Endodermal cell (in vitro differentiated cells): Measurements from ENCODE around the gene RSRC1. TPM values are rescaled to one million over a fixed set of nuclear protein-coding genes. Genes with fewer than 3 reads are reported as not detected.

ENCODE experiments used
- DNase-seq: peaks from one replicate; pipeline ENCODE4 v3.0.0-alpha.2; 2017
- H3K27ac ChIP-seq: 2 replicates; pipeline ENCODE4 v1.5.1; 2013; ENCODE audit warnings: mild to moderate bottlenecking, low read depth, low read length, moderate library complexity
- H3K27me3 ChIP-seq: 2 replicates; pipeline ENCODE4 v1.6.1; 2013; ENCODE audit warnings: mild to moderate bottlenecking, low read length, moderate library complexity; ENCODE audit not compliant: insufficient read depth, control insufficient read depth, poor library complexity, severe bottlenecking
- H3K36me3 ChIP-seq: 2 replicates; pipeline ENCODE4 v1.7.0; 2013; ENCODE audit warnings: mild to moderate bottlenecking, low read length, moderate library complexity; ENCODE audit not compliant: control insufficient read depth, insufficient read depth
- H3K4me1 ChIP-seq: one replicate; pipeline ENCODE4 v1.7.0; 2013; ENCODE audit warnings: low read length; ENCODE audit not compliant: control insufficient read depth, insufficient read depth
- H3K4me3 ChIP-seq: 2 replicates; pipeline ENCODE4 v1.5.1; 2013; ENCODE audit warnings: mild to moderate bottlenecking, low read length, moderate library complexity
- H3K9ac ChIP-seq: 2 replicates; pipeline ENCODE4 v1.6.1; 2013; ENCODE audit warnings: mild to moderate bottlenecking, low read length, moderate library complexity; ENCODE audit not compliant: poor library complexity, severe bottlenecking; ENCODE audit errors: extremely low read depth
- H3K9me3 ChIP-seq: 2 replicates; pipeline ENCODE4 v1.6.1; 2013; ENCODE audit warnings: mild to moderate bottlenecking, low read length, moderate library complexity; ENCODE audit not compliant: control insufficient read depth
- H3K27ac Mint-ChIP-seq: 2 replicates; pipeline ENCODE4 v1.8.0; 2020; ENCODE audit warnings: mixed read lengths
- H3K27me3 Mint-ChIP-seq: 2 replicates; pipeline ENCODE4 v1.8.0; 2021; ENCODE audit warnings: mild to moderate bottlenecking, mixed read lengths; ENCODE audit not compliant: insufficient read depth
- H3K36me3 Mint-ChIP-seq: 2 replicates; pipeline ENCODE4 v1.8.0; 2020; ENCODE audit warnings: low read depth, mixed read lengths
- H3K4me1 Mint-ChIP-seq: 2 replicates; pipeline ENCODE4 v1.8.0; 2020; ENCODE audit warnings: mixed read lengths
- H3K4me3 Mint-ChIP-seq: 2 replicates; pipeline ENCODE4 v1.8.0; 2020; ENCODE audit warnings: mild to moderate bottlenecking, moderate library complexity, mixed read lengths
- H3K9me3 Mint-ChIP-seq: 2 replicates; pipeline ENCODE4 v1.8.0; 2020; ENCODE audit warnings: mild to moderate bottlenecking, mixed read lengths
- CTCF ChIP-seq: fragments of 200-600 bp; sonication (generic); conservative IDR thresholded peaks from 2 replicates; pipeline ENCODE4 v1.5.0; 2021; ENCODE audit warnings: antibody characterized with exemption, mild to moderate bottlenecking
- WGBS, 2 experiments: methylation state at CpG; one replicate each; pipeline versions ENCODE4 v1.1.5 to v1.1.7; 2013; ENCODE audit warnings: missing lambda C conversion rate in 2 of 2, mixed read lengths in 1 of 2; ENCODE audit not compliant: insufficient coverage in 1 of 2, insufficient read length in 1 of 2; 5-methylcytosine and 5-hydroxymethylcytosine counted together
- total RNA-seq, 2 donors: library from RNA; stranded (reverse); fragmentation: NEBNext Ultra II Directional in 1 of 2; extraction: Animal tissue kit (Norgen Biotek cat#: 25700) in 1 of 2; gene quantifications; 2 replicates in 1 of 2; 3 replicates in 1 of 2; pipeline ENCODE4 v1.2.1, GENCODE V29; 2021

RSRC1 gene
- total RNA-seq, 2 donors from 2014 or later, result 45.3 to 52.1 TPM

- DNase-seq, result peak; percentile 89
- WGBS, 2 experiments, result 13 to 15% methylated on average over 40 to 66 of the region's 66 CpGs
- H3K4me3 Mint-ChIP-seq, result peak overlapping the region; percentile 60
- no peaks in the 10 kb centered on the region for H3K36me3 Mint-ChIP-seq
- H3K36me3 ChIP-seq, result no peaks in the 10 kb centered on the region
- H3K27me3 Mint-ChIP-seq, result peaks cover 77% of the 10 kb centered on the region
- peaks cover 10% of the 10 kb centered on the region for H3K4me1 ChIP-seq
- no peak overlapping the region for H3K27ac Mint-ChIP-seq
- peaks cover 12% of the 10 kb centered on the region for H3K4me1 Mint-ChIP-seq
- H3K9me3 ChIP-seq, result no peaks in the 10 kb centered on the region
- H3K9ac ChIP-seq, result no peak overlapping the region
- TF ChIP-seq CTCF, result peak; percentile 66
- peak overlapping the region; percentile 3 for H3K4me3 ChIP-seq
- H3K27me3 ChIP-seq, result peaks cover 87% of the 10 kb centered on the region
- H3K9me3 Mint-ChIP-seq, result no peaks in the 10 kb centered on the region
- H3K27ac ChIP-seq, result no peak overlapping the region
These were observed 15.4 kb upstream of the RSRC1 start for GRCh38 chr3:158094235-158095110.

- H3K4me1 ChIP-seq, result peaks cover 10% of the 10 kb centered on the region
- peak; percentile 74 for DNase-seq
- peak overlapping the region; percentile 60 for H3K4me3 Mint-ChIP-seq
- no peak for TF ChIP-seq CTCF
- H3K9me3 Mint-ChIP-seq, result no peaks in the 10 kb centered on the region
- H3K9ac ChIP-seq, result no peak overlapping the region
- H3K4me1 Mint-ChIP-seq, result peaks cover 12% of the 10 kb centered on the region
- H3K4me3 ChIP-seq, result peak overlapping the region; percentile 3
- H3K27ac Mint-ChIP-seq, result no peak overlapping the region
- H3K36me3 Mint-ChIP-seq, result no peaks in the 10 kb centered on the region
- H3K27me3 ChIP-seq, result peaks cover 88% of the 10 kb centered on the region
- no peaks in the 10 kb centered on the region for H3K36me3 ChIP-seq
- no peaks in the 10 kb centered on the region for H3K9me3 ChIP-seq
- H3K27me3 Mint-ChIP-seq, result peaks cover 79% of the 10 kb centered on the region
- WGBS, 2 experiments, result 6 to 15% methylated on average over 13 to 22 of the region's 22 CpGs
- H3K27ac ChIP-seq, result no peak overlapping the region
These were observed 14.6 kb upstream of the RSRC1 start for GRCh38 chr3:158095111-158095813.

GRCh38 chr3:158095814-158096704 lies 13.8 kb upstream of the RSRC1 start:
- H3K4me1 Mint-ChIP-seq, result peaks cover 12% of the 10 kb centered on the region
- Histone ChIP-seq H3K27me3 (peaks cover 88% of the 10 kb centered on the region), H3K4me3 (peak overlapping the region; percentile 3), H3K4me1 (peaks cover 10% of the 10 kb centered on the region), H3K9me3 (no peaks in the 10 kb centered on the region), H3K36me3 (no peaks in the 10 kb centered on the region), H3K27ac (no peak overlapping the region), H3K9ac (no peak overlapping the region)
- 13 to 14% methylated on average over 10 to 19 of the region's 20 CpGs for WGBS, 2 experiments
- no peak for DNase-seq
- peaks cover 84% of the 10 kb centered on the region for H3K27me3 Mint-ChIP-seq
- TF ChIP-seq CTCF, result no peak
- no peaks in the 10 kb centered on the region for H3K36me3 Mint-ChIP-seq
- no peaks in the 10 kb centered on the region for H3K9me3 Mint-ChIP-seq
- H3K4me3 Mint-ChIP-seq, result peak overlapping the region; percentile 85
- no peak overlapping the region for H3K27ac Mint-ChIP-seq
